ENCODE measurements around the gene LHFPL2.

LHFPL2 gene

GRCh38 chr5:78449103-78449502 is 199.5 kb downstream of the LHFPL2 start:
- no peak for DNase-seq (ENCODE audit: low read depth)

GRCh38 chr5:78447775-78448424 is 200.7 kb downstream of the LHFPL2 start:
- no peak for DNase-seq (ENCODE audit: low read depth)
